MM.1S (cell line): Measurements from ENCODE around the gene DELE1.

Experiments
- EZH2 ChIP-seq: fragments of 300-600 bp; sonication (generic); optimal IDR thresholded peaks from 2 replicates; pipeline ENCODE3; 2017; ENCODE audit warnings: low read depth, mild to moderate bottlenecking, antibody characterized with exemption, low read length, mixed read lengths
- EZH2phosphoT487 ChIP-seq: fragments of 300-600 bp; sonication (generic); IDR thresholded peaks from 2 replicates; pipeline ENCODE4 v1.6.1; 2018; ENCODE audit warnings: antibody characterized with exemption, low read length
- TF ChIP-seq, protein P1 (sequence below): fragments of 300-600 bp; sonication (generic); IDR thresholded peaks from 2 replicates; pipeline ENCODE4 v1.5.1; 2016; ENCODE audit warnings: antibody characterized with exemption, low read length, mixed read lengths

GRCh38 chr5:141883184-141883891, 40.3 kb upstream of the DELE1 start:
- TF ChIP-seq EZH2 (no peak), EZH2phosphoT487 (no peak)
- TF ChIP-seq, protein P1, sequence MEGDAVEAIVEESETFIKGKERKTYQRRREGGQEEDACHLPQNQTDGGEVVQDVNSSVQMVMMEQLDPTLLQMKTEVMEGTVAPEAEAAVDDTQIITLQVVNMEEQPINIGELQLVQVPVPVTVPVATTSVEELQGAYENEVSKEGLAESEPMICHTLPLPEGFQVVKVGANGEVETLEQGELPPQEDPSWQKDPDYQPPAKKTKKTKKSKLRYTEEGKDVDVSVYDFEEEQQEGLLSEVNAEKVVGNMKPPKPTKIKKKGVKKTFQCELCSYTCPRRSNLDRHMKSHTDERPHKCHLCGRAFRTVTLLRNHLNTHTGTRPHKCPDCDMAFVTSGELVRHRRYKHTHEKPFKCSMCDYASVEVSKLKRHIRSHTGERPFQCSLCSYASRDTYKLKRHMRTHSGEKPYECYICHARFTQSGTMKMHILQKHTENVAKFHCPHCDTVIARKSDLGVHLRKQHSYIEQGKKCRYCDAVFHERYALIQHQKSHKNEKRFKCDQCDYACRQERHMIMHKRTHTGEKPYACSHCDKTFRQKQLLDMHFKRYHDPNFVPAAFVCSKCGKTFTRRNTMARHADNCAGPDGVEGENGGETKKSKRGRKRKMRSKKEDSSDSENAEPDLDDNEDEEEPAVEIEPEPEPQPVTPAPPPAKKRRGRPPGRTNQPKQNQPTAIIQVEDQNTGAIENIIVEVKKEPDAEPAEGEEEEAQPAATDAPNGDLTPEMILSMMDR: no peak
